Measurements from ENCODE around the gene CD248. TPM values are rescaled to one million over a fixed set of nuclear protein-coding genes. Genes with fewer than 3 reads are reported as not detected.
A peak's percentile ranks its signal among the peaks of the same experiment; 100 is the strongest.

CD248 gene
- polyA plus RNA-seq, 2 of the 4 experiments (the other 2 are of a cell fraction), result 0.03 TPM; not detected in 1

- no peak overlapping the region for H3K4me2 ChIP-seq
- H3K27ac ChIP-seq, result no peak overlapping the region
- POLR2A ChIA-PET, result no interaction called here
- CTCF ChIA-PET, result interaction anchor here (1.2 kb wide), 1 partner anchor 17 kb away, joined by 4 read pairs; no protein-coding TSS in a partner anchor
- FAIRE-seq (no peak), DNase-seq (ENCODE audit: low read depth in 1 of 2, low spot score in 1 of 2) (no peak), ATAC-seq (no peak)
- H3K4me1 ChIP-seq, result peaks cover 8% of the 10 kb centered on the region; the same call in 2 of the 3 replicates
- no peak overlapping the region for H3K4me3 ChIP-seq
- 97% methylated on average over 7 of the region's 8 CpGs for WGBS (ENCODE audit: missing lambda C conversion rate)
- no peaks in the 10 kb centered on the region for H3K9me3 ChIP-seq
- TF ChIP-seq REST (IDR thresholded peaks at IDR 0.05) (no peak), ZFP36 (IDR thresholded peaks at IDR 0.05; ENCODE audit: borderline replicate concordance, partially characterized antibody) (no peak), ELK1 (IDR thresholded peaks at IDR 0.05; ENCODE audit: low read depth, low read length) (no peak), FOSL2 (IDR thresholded peaks at IDR 0.05) (no peak), FOSL2 (CRISPR knock-in tag; IDR thresholded peaks at IDR 0.05) (no peak), ESRRA (IDR thresholded peaks at IDR 0.05; ENCODE audit: borderline replicate concordance, low read length) (no peak), HES2 (IDR thresholded peaks at IDR 0.05) (no peak)
Measured at GRCh38 chr11:66275396-66275795, 41.4 kb downstream of the CD248 start.

- FAIRE-seq, result no peak
- ChIA-PET POLR2A (no interaction called here), CTCF (no interaction called here)
- DNase-seq (ENCODE audit: low read depth in 1 of 2, low spot score in 1 of 2), result no peak
- Histone ChIP-seq H3K4me2 (no peak overlapping the region), H3K27ac (no peak overlapping the region), H3K9me3 (no peaks in the 10 kb centered on the region), H3K4me1 (peaks cover 16% of the 10 kb centered on the region), H3K4me3 (no peak overlapping the region)
- no peak for TF ChIP-seq POLR2AphosphoS2 (conservative IDR thresholded peaks at IDR 0.05; ENCODE audit: low read length)
- peak; percentile 17 for TF ChIP-seq ZFP36 (IDR thresholded peaks at IDR 0.05; ENCODE audit: borderline replicate concordance, partially characterized antibody)
- WGBS (ENCODE audit: missing lambda C conversion rate), result 65% methylated on average over 1 of the region's 1 CpG
- ATAC-seq, result no peak
Measured at GRCh38 chr11:66274219-66274618, 42.6 kb downstream of the CD248 start.

- 80% methylated on average over 2 of the region's 2 CpGs for WGBS (ENCODE audit: missing lambda C conversion rate)
- FAIRE-seq, result no peak
- CTCF ChIA-PET, result interaction anchor here (0.9 to 1.2 kb wide), 3 partner anchors 39 to 205 kb away, joined by 3 to 4 read pairs (median 3); partner anchors contain the start of gene RIN1
- DNase-seq (ENCODE audit: low read depth in 1 of 2, low spot score in 1 of 2), result no peak
- Histone ChIP-seq H3K9me3 (no peaks in the 10 kb centered on the region), H3K4me3 (no peak overlapping the region), H3K4me1 (peaks cover 8% of the 10 kb centered on the region; the same call in 2 of the 3 replicates), H3K4me2 (no peak overlapping the region), H3K27ac (no peak overlapping the region)
- TF ChIP-seq RFX5 (IDR thresholded peaks at IDR 0.05), result no peak
- no peak for TF ChIP-seq RAD21 (conservative IDR thresholded peaks at IDR 0.05 in 1 of 2, IDR thresholded peaks at IDR 0.05 in 1 of 2)
- no peak for TF ChIP-seq NFE2L2 (conservative IDR thresholded peaks at IDR 0.05; ENCODE audit: low read length)
- no peak for TF ChIP-seq CBX2 (IDR thresholded peaks at IDR 0.05; ENCODE audit: borderline replicate concordance, low read depth)
- TF ChIP-seq POLR2AphosphoS2 (conservative IDR thresholded peaks at IDR 0.05; ENCODE audit: low read length), result no peak
- no peak for TF ChIP-seq CHD4 (IDR thresholded peaks at IDR 0.05; ENCODE audit: borderline replicate concordance)
- TF ChIP-seq USF2 (IDR thresholded peaks at IDR 0.05), result no peak
- no peak for TF ChIP-seq GATA3 (IDR thresholded peaks at IDR 0.05; ENCODE audit: borderline replicate concordance)
- TF ChIP-seq RARB (CRISPR knock-in tag; IDR thresholded peaks at IDR 0.05), result no peak
- TF ChIP-seq HMGXB4 (CRISPR knock-in tag; IDR thresholded peaks at IDR 0.05; ENCODE audit: borderline replicate concordance), result no peak
- no peak for TF ChIP-seq RNF2 (IDR thresholded peaks at IDR 0.05; ENCODE audit: borderline replicate concordance, low read depth)
- TF ChIP-seq MAZ (IDR thresholded peaks at IDR 0.05; ENCODE audit: borderline replicate concordance, low read depth, low read length), result no peak
- no peak for TF ChIP-seq EP300 (IDR thresholded peaks at IDR 0.05)
- no peak for TF ChIP-seq MYC (IDR thresholded peaks at IDR 0.05; ENCODE audit: borderline replicate concordance, low read length)
- no peak for TF ChIP-seq CTCF (IDR thresholded peaks at IDR 0.05)
- no peak for ATAC-seq
- POLR2A ChIA-PET, result interaction anchor here (1.0 kb wide), 1 partner anchor 17 kb away, joined by 3 read pairs; the partner anchor contains the start of gene YIF1A
Measured at GRCh38 chr11:66272596-66272995, 44.2 kb downstream of the CD248 start.
